ENCODE results near the gene GAS7. TPM values are rescaled to one million over a fixed set of nuclear protein-coding genes. Genes with fewer than 3 reads are reported as not detected.

Gene GAS7
- total and polyA plus RNA-seq, 2 experiments from 2014 or later: 1.9 to 10.7 TPM

GRCh38 chr17:10081571-10082169 lies 116.7 kb downstream of the GAS7 start (continued):
- TF ChIP-seq ZNF462 (CRISPR knock-in tag; IDR thresholded peaks at IDR 0.05): no peak
- TF ChIP-seq CREB1 (CRISPR knock-in tag; IDR thresholded peaks at IDR 0.05; ENCODE audit: low read depth): no peak
- no peak for TF ChIP-seq EZH2phosphoT487 (IDR thresholded peaks at IDR 0.05; ENCODE audit: unreplicated experiment)
- TF ChIP-seq REST (IDR thresholded peaks at IDR 0.05; ENCODE audit: unreplicated experiment): no peak
